IPS-18a (cell line): ENCODE data around the gene LTBP4.

Experiments
- H3K27ac ChIP-seq: one replicate; pipeline ENCODE4 v1.5.1; 2013; ENCODE audit warnings: low read length
- H3K27me3 ChIP-seq: one replicate; pipeline ENCODE4 v1.6.1; 2013; ENCODE audit warnings: mild to moderate bottlenecking, low read length; ENCODE audit not compliant: control insufficient read depth, insufficient read depth
- H3K36me3 ChIP-seq: one replicate; pipeline ENCODE4 v1.6.1; 2013; ENCODE audit warnings: low read depth, low read length; ENCODE audit not compliant: control insufficient read depth
- H3K4me1 ChIP-seq: one replicate; pipeline ENCODE4 v1.6.1; 2013; ENCODE audit warnings: low read depth, low read length; ENCODE audit not compliant: control insufficient read depth
- H3K4me3 ChIP-seq: one replicate; pipeline ENCODE4 v1.5.1; 2013; ENCODE audit warnings: low read length
- H3K9ac ChIP-seq: one replicate; pipeline ENCODE4 v1.6.1; 2013; ENCODE audit warnings: mild to moderate bottlenecking, low read length, moderate library complexity
- H3K9me3 ChIP-seq: one replicate; pipeline ENCODE4 v1.6.1; 2013; ENCODE audit warnings: low read depth, low read length; ENCODE audit not compliant: control insufficient read depth

LTBP4 gene

DNA sequence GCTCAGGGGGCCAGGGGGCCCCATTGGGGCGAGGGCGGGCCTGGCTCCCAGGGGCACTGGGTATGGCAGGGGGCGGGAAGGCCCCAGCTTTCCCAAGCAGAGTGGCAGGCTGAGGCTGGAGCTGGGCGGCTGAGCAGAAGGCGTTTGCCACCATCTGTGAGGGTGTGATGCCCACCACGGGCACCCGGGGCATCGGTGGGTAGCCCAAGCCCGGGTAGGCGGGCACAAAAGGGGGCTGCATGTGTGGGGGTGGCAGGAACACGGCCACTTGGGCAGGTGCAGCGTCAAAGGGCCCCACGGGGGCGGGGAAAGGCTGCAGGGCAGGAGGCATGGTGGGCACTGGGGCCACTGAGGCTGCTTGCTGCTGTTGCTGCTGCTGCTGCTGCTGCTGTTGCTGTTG, 66.4 kb downstream of the LTBP4 start:
- Histone ChIP-seq H3K4me3 (no peak overlapping the region), H3K4me1 (no peaks in the 10 kb centered on the region), H3K9ac (no peak overlapping the region), H3K27ac (no peak overlapping the region), H3K27me3 (peaks cover 6% of the 10 kb centered on the region), H3K9me3 (no peaks in the 10 kb centered on the region), H3K36me3 (peaks cover 26% of the 10 kb centered on the region)

DNA sequence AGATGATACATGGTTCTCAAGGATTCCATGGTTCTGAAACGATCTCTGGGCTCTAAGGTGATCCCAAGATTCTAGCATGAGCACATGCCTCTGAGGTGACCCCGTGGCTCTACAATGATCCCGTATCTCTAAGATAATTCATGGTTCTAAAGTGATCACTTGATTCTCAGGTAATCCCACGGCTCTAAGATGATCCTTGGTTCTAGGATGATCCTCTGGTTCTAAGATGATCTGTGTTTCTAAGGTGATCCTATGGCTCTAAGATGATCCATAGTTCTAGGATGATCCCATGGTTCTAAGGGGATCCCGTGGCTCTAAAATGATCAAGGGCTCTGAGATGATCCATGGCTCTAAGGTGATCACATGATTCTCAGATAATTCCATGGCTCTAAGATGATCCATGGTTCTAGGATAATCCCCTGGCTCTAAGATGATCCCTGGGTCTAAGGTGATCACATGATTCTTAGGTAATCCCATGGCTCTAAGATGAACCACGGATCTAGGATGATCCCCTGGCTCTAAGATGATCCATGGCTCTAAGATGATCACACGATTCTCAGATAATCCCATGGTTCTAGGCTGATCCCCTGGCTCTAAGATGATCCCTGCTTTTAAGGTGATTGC, 67.9 kb downstream of the LTBP4 start:
- H3K9ac ChIP-seq, result no peak overlapping the region
- no peaks in the 10 kb centered on the region for H3K9me3 ChIP-seq
- H3K27me3 ChIP-seq, result peaks cover 2% of the 10 kb centered on the region
- peaks cover 33% of the 10 kb centered on the region for H3K36me3 ChIP-seq
- H3K4me1 ChIP-seq, result no peaks in the 10 kb centered on the region
- H3K4me3 ChIP-seq, result no peak overlapping the region
- H3K27ac ChIP-seq, result no peak overlapping the region

- Histone ChIP-seq H3K4me3 (no peak overlapping the region), H3K27ac (no peak overlapping the region), H3K36me3 (peaks cover 35% of the 10 kb centered on the region), H3K27me3 (no peaks in the 10 kb centered on the region), H3K4me1 (no peaks in the 10 kb centered on the region), H3K9ac (no peak overlapping the region), H3K9me3 (no peaks in the 10 kb centered on the region)
Observed at GRCh38 chr19:40671404-40671803, 70.2 kb downstream of the LTBP4 start.

DNA sequence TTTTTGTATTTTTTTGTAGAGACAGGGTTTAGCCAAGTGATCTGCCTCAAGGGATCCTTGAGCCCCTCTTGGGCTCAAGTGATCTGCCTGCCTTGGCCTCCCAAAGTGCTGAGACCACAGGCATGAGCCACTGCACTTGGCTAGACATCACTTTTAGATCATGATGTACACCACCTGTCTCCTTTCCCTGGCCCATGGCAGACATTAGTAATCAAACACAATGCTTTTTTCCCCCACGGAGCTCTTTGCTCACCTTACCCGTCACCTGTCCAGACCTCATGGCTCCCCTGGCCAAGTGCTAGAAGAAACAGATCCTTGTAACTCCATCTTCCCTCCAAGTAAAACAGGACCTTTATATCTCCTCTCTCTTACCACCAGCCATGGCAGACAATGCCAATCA, 70.9 kb downstream of the LTBP4 start:
- H3K27me3 ChIP-seq, result no peaks in the 10 kb centered on the region
- no peaks in the 10 kb centered on the region for H3K4me1 ChIP-seq
- H3K27ac ChIP-seq, result no peak overlapping the region
- no peak overlapping the region for H3K4me3 ChIP-seq
- H3K9me3 ChIP-seq, result no peaks in the 10 kb centered on the region
- H3K9ac ChIP-seq, result no peak overlapping the region
- peaks cover 35% of the 10 kb centered on the region for H3K36me3 ChIP-seq

DNA sequence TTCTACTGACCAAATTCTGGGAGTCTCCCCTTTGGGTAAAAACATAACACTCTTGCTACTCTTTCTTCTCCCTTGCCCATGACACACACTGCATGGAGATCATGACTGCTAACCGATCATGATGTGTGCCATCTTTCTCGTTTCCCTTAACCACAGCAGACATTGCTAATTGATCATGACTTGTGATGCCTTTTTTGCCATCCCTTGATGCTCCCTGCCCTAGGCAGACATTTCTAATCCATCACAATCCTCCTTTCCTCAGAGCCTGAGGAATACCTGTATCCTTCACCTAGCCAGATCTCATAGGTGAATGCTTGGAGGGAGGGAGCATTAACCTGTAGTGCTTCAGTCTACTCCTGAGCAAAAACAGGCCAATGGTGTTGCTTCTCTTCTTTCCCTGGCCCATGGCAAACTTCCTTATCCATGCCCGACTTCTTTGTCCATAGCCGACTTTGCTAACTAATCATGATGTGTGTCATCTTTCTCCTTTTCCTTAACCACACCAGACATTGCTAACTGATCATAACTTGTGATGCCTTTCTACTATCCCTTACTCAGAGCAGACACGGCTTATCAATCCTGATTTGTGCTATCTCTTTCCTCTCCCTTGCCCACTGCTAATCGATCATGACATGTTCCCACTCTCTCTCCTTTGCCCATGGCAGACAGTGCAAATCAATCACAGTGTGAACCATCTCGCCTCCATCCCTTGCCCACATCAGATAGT, 71.6 kb downstream of the LTBP4 start:
- no peaks in the 10 kb centered on the region for H3K4me1 ChIP-seq
- no peak overlapping the region for H3K4me3 ChIP-seq
- peaks cover 39% of the 10 kb centered on the region for H3K36me3 ChIP-seq
- no peaks in the 10 kb centered on the region for H3K27me3 ChIP-seq
- no peaks in the 10 kb centered on the region for H3K9me3 ChIP-seq
- no peak overlapping the region for H3K9ac ChIP-seq
- no peak overlapping the region for H3K27ac ChIP-seq

- H3K4me1 ChIP-seq, result no peaks in the 10 kb centered on the region
- H3K9me3 ChIP-seq, result no peaks in the 10 kb centered on the region
- no peak overlapping the region for H3K9ac ChIP-seq
- H3K27me3 ChIP-seq, result no peaks in the 10 kb centered on the region
- H3K4me3 ChIP-seq, result no peak overlapping the region
- no peak overlapping the region for H3K27ac ChIP-seq
- H3K36me3 ChIP-seq, result peaks cover 41% of the 10 kb centered on the region
Observed at GRCh38 chr19:40673397-40673796, 72.2 kb downstream of the LTBP4 start.

DNA sequence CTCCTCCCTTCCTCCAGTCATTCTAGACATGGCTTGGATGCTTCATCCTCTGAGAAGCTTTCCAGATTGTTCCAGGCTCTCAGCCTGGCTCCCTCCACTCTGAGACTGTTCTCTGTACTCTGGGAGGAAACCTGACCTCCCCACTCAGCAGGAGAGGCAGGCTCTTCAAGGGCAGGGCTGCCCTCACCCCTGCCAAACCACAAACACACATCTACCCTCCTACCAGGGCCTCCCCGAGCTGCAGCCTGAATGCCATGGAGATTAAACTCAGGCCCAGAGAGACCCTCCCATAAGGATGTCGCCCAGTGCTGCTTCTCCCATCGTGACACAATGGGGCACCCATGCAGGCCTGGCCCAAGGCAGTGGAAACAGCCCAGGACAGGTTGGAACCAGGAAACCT, 73.1 kb downstream of the LTBP4 start:
- no peak overlapping the region for H3K9ac ChIP-seq

GRCh38 chr19:40677156-40677555, 76.0 kb downstream of the LTBP4 start:
- no peaks in the 10 kb centered on the region for H3K4me1 ChIP-seq
- no peak overlapping the region for H3K27ac ChIP-seq
- H3K9me3 ChIP-seq, result no peaks in the 10 kb centered on the region
- H3K27me3 ChIP-seq, result no peaks in the 10 kb centered on the region
- no peak overlapping the region for H3K4me3 ChIP-seq
- H3K36me3 ChIP-seq, result peaks cover 30% of the 10 kb centered on the region
- no peak overlapping the region for H3K9ac ChIP-seq

More for the DNA sequence above, 73.1 kb downstream of the LTBP4 start:
- Histone ChIP-seq H3K27me3 (no peaks in the 10 kb centered on the region), H3K4me3 (no peak overlapping the region), H3K4me1 (no peaks in the 10 kb centered on the region), H3K9me3 (no peaks in the 10 kb centered on the region), H3K36me3 (peaks cover 34% of the 10 kb centered on the region), H3K27ac (no peak overlapping the region)
